ENCODE results near the gene TMEM41B. TPM values are rescaled to one million over a fixed set of nuclear protein-coding genes. Genes with fewer than 3 reads are reported as not detected.

Gene TMEM41B
- polyA plus RNA-seq, 1 donor from 2014 or later = 49.5 TPM

GRCh38 chr11:9285850-9286587 lies 28.4 kb downstream of the TMEM41B start:
- H3K27ac ChIP-seq (ENCODE audit: low read length) = no peak overlapping the region
- TF ChIP-seq POLR2AphosphoS5 (IDR thresholded peaks at IDR 0.05) (no peak), REST (IDR thresholded peaks at IDR 0.05; ENCODE audit: borderline replicate concordance) (no peak), CTCF (IDR thresholded peaks at IDR 0.05; ENCODE audit: poor library complexity, severe bottlenecking) (no peak)
- H3F3A ChIP-seq (ENCODE audit: insufficient read depth, low read length, poor library complexity, severe bottlenecking) = no peaks in the 10 kb centered on the region
- H3K9me3 ChIP-seq (ENCODE audit: low read length) = no peaks in the 10 kb centered on the region
- H2AFZ ChIP-seq (ENCODE audit: low read depth, low read length) = no peak overlapping the region
- H3K27me3 ChIP-seq (ENCODE audit: insufficient read depth, low read depth, low read length) = no peaks in the 10 kb centered on the region
- no peak overlapping the region for H3K4me3 ChIP-seq (ENCODE audit: low read length)
- no peak overlapping the region for H3K4me2 ChIP-seq (ENCODE audit: low read length)
- no peaks in the 10 kb centered on the region for H4K20me1 ChIP-seq (ENCODE audit: insufficient read depth)
- H3K79me2 ChIP-seq (replicated peaks; ENCODE audit: insufficient read depth, low read length) = no peaks in the 10 kb centered on the region
- no peaks in the 10 kb centered on the region for H3K36me3 ChIP-seq (ENCODE audit: insufficient read depth, low read length)
- H3K9me2 ChIP-seq (ENCODE audit: insufficient read depth, low read length) = no peaks in the 10 kb centered on the region
- no peak overlapping the region for H3K9ac ChIP-seq (ENCODE audit: low read length)

GRCh38 chr11:9280655-9281301 lies 33.6 kb downstream of the TMEM41B start:
- no peak overlapping the region for H3K4me2 ChIP-seq (ENCODE audit: low read length)
- no peaks in the 10 kb centered on the region for H3K9me2 ChIP-seq (ENCODE audit: insufficient read depth, low read length)
- H3F3A ChIP-seq (ENCODE audit: insufficient read depth, low read length, poor library complexity, severe bottlenecking) = no peaks in the 10 kb centered on the region
- H3K27me3 ChIP-seq (ENCODE audit: insufficient read depth, low read depth, low read length) = no peaks in the 10 kb centered on the region
- no peak overlapping the region for H3K27ac ChIP-seq (ENCODE audit: low read length)
- no peak overlapping the region for H3K4me3 ChIP-seq (ENCODE audit: low read length)
- no peaks in the 10 kb centered on the region for H3K9me3 ChIP-seq (ENCODE audit: low read length)
- H3K36me3 ChIP-seq (ENCODE audit: insufficient read depth, low read length) = no peaks in the 10 kb centered on the region
- H3K9ac ChIP-seq (ENCODE audit: low read length) = no peak overlapping the region
- TF ChIP-seq TAF1 (IDR thresholded peaks at IDR 0.05; ENCODE audit: low read depth) (no peak), CTCF (IDR thresholded peaks at IDR 0.05; ENCODE audit: poor library complexity, severe bottlenecking) (no peak), REST (IDR thresholded peaks at IDR 0.05; ENCODE audit: borderline replicate concordance) (no peak)
- H3K79me2 ChIP-seq (replicated peaks; ENCODE audit: insufficient read depth, low read length) = no peaks in the 10 kb centered on the region
- H4K20me1 ChIP-seq (ENCODE audit: insufficient read depth) = no peaks in the 10 kb centered on the region
- H2AFZ ChIP-seq (ENCODE audit: low read depth, low read length) = no peak overlapping the region

All from neural cell (in vitro differentiated cells).